Measurements from ENCODE around the gene HNF4A. TPM values are rescaled to one million over a fixed set of nuclear protein-coding genes. Genes with fewer than 3 reads are reported as not detected.

The HNF4A gene
- total RNA-seq, 4 donors from 2014 or later, result not detected

- no peaks in the 10 kb centered on the region for H3K9me3 ChIP-seq
- WGBS, 2 donors, result 78 to 85% methylated on average over 7 of the region's 7 CpGs
- H3K4me1 ChIP-seq, result no peaks in the 10 kb centered on the region
- no peaks in the 10 kb centered on the region for H3K27me3 ChIP-seq
- H3K36me3 ChIP-seq, result no peaks in the 10 kb centered on the region
- DNase-seq, result no peak
- no peak overlapping the region for H3K27ac ChIP-seq
- H3K4me3 ChIP-seq (replicated peaks in 1 of 3), result no peak overlapping the region
- no peak for TF ChIP-seq POLR2A (IDR thresholded peaks at IDR 0.05)
- TF ChIP-seq, protein P1, sequence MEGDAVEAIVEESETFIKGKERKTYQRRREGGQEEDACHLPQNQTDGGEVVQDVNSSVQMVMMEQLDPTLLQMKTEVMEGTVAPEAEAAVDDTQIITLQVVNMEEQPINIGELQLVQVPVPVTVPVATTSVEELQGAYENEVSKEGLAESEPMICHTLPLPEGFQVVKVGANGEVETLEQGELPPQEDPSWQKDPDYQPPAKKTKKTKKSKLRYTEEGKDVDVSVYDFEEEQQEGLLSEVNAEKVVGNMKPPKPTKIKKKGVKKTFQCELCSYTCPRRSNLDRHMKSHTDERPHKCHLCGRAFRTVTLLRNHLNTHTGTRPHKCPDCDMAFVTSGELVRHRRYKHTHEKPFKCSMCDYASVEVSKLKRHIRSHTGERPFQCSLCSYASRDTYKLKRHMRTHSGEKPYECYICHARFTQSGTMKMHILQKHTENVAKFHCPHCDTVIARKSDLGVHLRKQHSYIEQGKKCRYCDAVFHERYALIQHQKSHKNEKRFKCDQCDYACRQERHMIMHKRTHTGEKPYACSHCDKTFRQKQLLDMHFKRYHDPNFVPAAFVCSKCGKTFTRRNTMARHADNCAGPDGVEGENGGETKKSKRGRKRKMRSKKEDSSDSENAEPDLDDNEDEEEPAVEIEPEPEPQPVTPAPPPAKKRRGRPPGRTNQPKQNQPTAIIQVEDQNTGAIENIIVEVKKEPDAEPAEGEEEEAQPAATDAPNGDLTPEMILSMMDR (IDR thresholded peaks at IDR 0.05), result no peak
- intact Hi-C loops (cut with DNase I), result no loop called here
Observed at GRCh38 chr20:44449864-44450263, 94.4 kb downstream of the HNF4A start.

GRCh38 chr20:44450281-44450889, 94.9 kb downstream of the HNF4A start:
- H3K4me3 ChIP-seq (replicated peaks in 1 of 3), result no peak overlapping the region
- no peaks in the 10 kb centered on the region for H3K9me3 ChIP-seq
- H3K36me3 ChIP-seq, result no peaks in the 10 kb centered on the region
- intact Hi-C loops (cut with DNase I), result no loop called here
- no peaks in the 10 kb centered on the region for H3K27me3 ChIP-seq
- H3K27ac ChIP-seq, result no peak overlapping the region
- DNase-seq, result no peak
- no peaks in the 10 kb centered on the region for H3K4me1 ChIP-seq
- no peak for TF ChIP-seq POLR2A (IDR thresholded peaks at IDR 0.05)
- TF ChIP-seq, protein P1 (IDR thresholded peaks at IDR 0.05), result no peak
- 58 to 66% methylated on average over 3 of the region's 3 CpGs for WGBS, 2 donors

DNA sequence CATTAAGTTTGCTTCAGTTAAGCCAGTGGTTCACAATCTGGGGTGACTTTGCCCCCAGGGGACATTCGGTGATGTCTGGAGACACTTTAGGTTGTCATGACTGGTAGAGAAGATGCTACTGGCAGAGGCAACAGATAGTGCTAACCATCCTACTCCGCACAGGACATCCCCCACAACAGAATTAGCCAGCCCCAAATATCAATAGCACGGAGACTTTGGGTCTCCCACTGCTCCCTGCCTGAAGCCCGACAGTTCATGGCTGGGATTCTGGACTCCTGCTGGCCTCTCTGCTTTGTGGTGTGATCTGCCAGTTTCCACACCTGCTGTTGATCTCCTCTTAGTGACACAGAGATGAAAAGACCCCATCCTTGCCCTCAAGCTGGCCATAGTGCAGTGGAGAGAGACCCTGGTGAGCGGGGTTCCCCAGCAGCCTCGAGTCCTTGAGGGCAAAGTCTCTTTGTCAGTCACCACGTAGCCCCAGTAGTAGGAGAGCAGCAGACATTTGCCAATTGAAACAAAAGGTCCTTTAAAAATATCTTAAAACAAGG, 95.5 kb downstream of the HNF4A start:
- Histone ChIP-seq H3K9me3 (no peaks in the 10 kb centered on the region), H3K36me3 (no peaks in the 10 kb centered on the region), H3K4me1 (no peaks in the 10 kb centered on the region), H3K4me3 (replicated peaks in 1 of 3) (no peak overlapping the region), H3K27me3 (no peaks in the 10 kb centered on the region), H3K27ac (no peak overlapping the region)
- TF ChIP-seq, protein P1 (IDR thresholded peaks at IDR 0.05), result no peak
- TF ChIP-seq POLR2A (IDR thresholded peaks at IDR 0.05), result no peak
- no peak for DNase-seq
- intact Hi-C loops (cut with DNase I), result no loop called here
- WGBS, 2 donors, result 58 to 79% methylated on average over 6 to 7 of the region's 7 CpGs

DNA sequence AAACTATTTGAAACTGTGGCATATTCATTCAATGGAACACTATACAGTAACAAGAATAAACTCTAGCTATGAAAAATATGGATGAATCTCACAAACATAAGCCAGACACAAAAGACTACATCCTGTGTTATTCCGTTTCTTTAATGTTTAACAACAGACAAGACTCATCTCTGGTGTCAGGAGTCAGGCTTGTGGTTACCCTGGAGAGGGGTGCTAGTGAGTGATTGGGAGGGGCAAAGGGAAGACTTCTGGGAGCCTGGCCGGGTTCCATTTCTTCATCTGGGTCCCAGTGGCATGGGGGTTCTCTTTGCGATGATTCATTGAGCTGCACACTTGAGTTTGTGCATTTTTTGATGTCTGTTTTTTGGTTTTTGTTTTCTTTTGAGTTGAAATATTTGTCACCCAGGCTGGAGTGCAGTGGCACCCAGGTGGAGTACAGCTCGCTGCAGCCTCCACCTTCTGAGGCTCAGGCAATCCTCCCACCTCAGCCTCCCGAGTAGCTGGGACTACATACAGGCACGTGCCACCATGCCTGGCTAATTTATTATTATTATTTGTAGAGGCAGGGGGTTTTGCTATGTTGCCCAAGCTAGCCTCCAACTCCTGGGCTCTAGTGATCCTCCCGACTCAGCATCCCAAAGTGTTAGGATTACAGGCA, 98.9 kb downstream of the HNF4A start:
- no peak for TF ChIP-seq POLR2A (IDR thresholded peaks at IDR 0.05)
- TF ChIP-seq, protein P1 (IDR thresholded peaks at IDR 0.05), result no peak
- Histone ChIP-seq H3K36me3 (no peaks in the 10 kb centered on the region), H3K9me3 (no peaks in the 10 kb centered on the region), H3K27ac (no peak overlapping the region), H3K4me3 (replicated peaks in 1 of 3) (no peak overlapping the region), H3K4me1 (no peaks in the 10 kb centered on the region), H3K27me3 (no peaks in the 10 kb centered on the region)
- no peak for DNase-seq
- WGBS, 2 donors, result 88 to 90% methylated on average over 7 of the region's 7 CpGs
- intact Hi-C loops (cut with DNase I), result no loop called here

GRCh38 chr20:44455126-44455525, 99.6 kb downstream of the HNF4A start:
- intact Hi-C loops (cut with DNase I), result no loop called here
- WGBS, 2 donors, result 55 to 77% methylated on average over 3 of the region's 3 CpGs

More at GRCh38 chr20:44455126-44455525, 99.6 kb downstream of the HNF4A start:
- Histone ChIP-seq H3K36me3 (no peaks in the 10 kb centered on the region), H3K9me3 (no peaks in the 10 kb centered on the region), H3K4me1 (no peaks in the 10 kb centered on the region), H3K27me3 (no peaks in the 10 kb centered on the region), H3K4me3 (replicated peaks in 1 of 3) (no peak overlapping the region), H3K27ac (no peak overlapping the region)
- no peak for DNase-seq
- TF ChIP-seq, protein P1 (IDR thresholded peaks at IDR 0.05), result no peak
- no peak for TF ChIP-seq POLR2A (IDR thresholded peaks at IDR 0.05)

Data from thyroid gland (tissue), 4 donors.